ENCODE results near the gene TMEM178B.

Gene TMEM178B

DNA sequence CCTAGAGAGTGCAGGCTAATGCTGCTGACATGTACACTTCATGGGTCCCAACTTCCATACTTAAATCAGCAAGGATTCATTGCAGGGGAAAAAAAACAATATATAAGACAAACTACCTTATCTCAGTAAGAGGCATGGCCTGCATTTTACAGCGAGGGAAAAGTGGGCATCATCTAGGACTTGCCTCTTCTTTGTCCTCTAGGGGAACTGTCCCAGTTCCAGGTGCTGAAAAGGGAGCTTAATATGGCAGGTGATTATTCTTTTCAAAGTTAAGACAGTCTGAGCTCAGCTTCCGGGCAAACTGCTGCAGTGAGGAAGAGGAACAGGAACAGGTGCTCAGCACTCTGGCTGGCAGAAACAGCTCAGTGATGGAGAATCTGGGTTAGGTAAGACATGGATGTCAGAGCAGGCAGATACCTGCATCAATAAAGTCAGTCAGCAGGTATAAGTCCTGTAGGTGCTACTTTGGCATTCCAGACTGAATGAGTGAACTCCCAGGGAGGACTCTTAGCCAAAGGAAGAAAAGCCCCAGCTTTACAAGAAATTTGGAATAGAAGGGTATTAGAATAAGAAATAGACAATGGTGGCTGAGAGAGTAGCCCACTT, 147.2 kb downstream of the TMEM178B start:
- DNase-seq (ENCODE audit: low spot score), result no peak

DNA sequence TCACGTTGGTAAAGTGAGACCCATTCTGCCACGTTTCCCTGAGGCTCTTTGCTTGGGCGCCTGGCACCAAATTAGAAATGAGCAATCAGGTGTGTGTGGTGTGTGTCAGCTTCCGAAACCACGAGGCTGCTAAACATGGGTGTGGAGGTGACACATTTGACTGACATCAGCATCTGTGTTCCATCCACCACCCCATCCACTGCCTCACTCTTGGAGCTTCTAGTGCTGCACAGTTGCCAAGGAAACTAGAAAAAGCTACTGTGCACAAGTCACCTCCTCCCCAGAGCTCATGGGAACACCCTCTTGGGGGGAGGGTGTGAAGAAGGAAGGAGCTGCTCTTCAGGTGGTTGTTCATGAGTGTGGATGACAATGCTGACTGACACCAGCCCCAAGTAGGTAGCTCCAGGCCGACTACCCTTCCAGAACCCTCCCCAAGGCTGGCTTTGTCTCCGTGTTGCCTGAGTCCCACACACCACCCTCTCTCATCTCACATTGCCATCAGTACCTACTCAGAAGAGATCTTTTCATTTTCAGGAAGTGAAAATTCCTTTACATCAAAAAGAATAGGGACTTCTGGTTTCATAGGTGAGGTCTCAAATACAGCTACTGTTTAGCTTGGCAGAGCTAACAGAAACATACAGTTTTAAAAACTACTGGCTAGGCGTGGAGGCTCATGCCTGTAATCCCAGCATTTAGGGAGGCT, 152.2 kb downstream of the TMEM178B start:
- no peak for DNase-seq (ENCODE audit: low spot score)

DNA sequence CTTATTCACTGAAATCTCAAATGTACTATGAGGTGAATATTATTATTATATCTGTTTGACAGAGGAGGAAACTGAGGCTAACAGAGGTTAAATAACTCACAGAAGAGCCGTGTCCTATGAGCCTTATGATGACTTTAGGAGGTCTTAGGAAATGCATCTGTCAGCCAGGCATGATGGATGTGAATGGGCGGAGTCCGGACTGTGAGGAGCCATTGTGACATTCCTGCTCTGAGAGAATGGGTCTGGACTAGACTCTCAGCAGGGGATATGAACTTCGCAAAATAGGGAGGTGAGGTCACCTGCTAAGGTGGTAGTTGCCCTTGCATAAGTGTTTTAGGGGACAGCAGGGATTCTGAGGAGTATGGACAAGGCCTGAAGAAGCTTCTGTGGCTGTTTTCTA, 153.6 kb downstream of the TMEM178B start:
- no peak for DNase-seq (ENCODE audit: low spot score)

DNA sequence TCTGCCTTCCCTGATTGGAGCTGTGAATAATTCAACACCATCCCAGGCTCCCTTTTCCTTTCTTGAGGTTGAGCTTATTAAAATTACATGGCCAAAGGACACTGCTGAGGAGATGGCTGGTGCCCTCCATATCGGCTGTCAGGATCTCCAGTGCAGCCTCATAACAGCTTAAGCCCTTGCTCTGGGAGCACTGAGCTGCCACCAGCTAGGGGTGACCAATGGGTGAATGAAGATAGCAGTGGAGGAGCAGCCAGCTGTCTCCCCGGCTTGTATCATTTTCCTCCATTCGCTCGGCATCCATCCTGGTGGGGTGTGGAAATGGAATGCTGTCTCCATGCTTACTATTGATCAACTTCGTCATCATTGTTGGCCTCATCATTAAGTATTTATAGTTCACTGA, 154.6 kb downstream of the TMEM178B start:
- no peak for DNase-seq (ENCODE audit: low spot score)

DNA sequence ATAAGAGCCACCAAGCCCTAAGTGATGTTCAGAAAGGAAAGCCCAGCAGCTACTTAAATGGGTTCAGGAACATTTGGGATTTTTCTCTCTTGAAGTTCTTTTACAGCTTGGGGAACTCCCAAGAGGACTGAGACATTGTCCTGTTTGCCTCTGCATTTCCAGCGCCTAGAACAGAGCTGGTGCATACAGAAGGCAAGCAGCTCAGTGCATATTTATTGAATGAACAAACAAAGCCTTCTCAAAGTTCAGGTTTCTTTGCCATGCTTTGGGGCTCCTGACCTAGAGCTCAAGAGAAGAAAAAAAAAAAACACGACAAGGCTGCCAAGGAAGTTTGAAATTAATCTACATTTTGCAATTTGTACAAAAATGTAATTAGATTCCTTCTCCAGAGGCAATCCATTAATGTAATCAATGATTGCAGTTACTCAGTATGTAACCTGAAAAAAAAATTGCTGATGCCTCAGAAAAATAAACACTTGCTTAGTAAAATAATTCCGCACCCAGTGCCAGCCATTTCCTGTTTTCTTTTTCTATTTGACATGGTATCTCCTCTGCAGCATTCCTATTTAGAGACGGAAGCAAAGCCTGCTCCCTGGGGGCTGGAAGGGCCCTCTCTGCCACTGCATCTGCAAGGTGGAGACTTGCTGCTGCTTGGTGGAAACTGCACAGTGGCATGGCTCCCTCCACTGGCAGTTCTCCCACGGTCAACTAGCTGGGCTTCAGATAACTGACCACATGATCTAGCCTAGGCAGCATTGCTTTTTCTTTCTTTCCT, 157.3 kb downstream of the TMEM178B start:
- no peak for DNase-seq (ENCODE audit: low spot score)

DNA sequence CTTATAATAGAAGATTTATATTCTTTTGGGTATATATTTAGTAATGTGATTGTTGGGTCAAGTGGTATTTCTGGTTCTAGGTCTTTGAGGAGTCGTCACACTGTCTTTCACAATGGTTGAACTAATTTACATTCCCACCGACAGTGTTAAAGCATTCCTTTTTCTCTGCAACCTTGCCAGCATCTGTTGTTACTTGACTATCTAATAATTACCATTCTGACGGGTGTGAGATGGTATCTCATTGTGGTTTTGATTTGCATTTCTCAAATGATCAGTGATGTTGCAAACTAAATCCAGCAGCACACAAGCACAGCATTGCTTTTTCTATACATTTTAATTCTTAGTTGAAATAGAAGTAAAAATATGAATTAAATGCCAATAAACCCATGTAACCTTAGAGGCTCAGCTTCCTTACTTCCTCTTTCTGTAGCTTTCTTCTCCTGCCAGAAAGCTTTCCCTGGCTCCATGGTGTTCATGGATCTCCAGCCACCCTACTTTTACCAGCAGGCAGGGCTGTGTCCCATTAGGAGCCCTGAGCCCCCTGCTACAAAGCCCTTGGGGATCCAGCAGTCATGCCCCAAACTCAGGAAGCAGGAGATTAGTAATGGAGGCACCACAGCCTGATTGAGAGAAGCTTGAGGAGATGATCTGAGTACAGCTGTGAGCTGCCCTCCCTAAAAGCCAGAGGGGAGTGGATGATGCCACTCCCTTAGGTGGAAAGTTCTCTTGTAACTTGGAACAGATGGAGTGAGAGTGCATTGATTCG, 158.6 kb downstream of the TMEM178B start:
- no peak for DNase-seq (ENCODE audit: low spot score)

DNA sequence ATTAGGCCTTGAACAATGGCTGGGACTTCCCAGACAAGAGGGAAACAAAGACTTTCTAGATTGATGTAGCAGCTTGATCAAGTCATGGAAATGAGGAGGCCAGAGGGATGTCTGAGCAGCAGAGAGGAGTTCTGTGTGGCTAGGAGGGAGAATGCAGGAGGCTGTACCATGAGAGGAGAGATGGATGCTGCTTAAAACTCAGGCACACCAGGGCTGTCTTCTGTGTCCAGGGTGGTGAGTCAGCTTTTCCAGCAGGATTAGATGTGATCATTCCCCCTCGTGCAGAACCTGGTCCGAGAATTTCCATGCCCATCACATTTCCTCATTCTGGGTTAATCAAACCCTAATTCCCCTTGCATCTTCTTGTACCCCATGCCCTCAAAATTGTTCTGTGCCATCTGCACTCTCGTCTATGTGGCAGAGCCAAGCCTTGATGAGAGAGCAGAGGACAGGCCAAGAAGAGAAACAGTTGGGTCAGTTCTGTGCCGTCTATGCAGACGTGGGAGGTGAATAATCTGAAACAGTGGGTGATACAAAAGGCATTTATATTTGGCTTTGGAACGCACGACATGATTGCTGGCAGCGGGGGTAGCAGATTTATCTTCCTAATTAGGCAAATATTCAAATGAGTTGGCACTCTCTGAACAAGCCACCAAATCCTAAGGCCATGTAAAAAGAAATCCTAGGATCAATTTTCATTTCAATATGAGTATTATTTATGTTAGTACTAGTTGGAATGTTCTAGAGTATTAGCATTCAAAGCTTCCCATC, 160.7 kb downstream of the TMEM178B start:
- DNase-seq (ENCODE audit: low spot score), result no peak

DNA sequence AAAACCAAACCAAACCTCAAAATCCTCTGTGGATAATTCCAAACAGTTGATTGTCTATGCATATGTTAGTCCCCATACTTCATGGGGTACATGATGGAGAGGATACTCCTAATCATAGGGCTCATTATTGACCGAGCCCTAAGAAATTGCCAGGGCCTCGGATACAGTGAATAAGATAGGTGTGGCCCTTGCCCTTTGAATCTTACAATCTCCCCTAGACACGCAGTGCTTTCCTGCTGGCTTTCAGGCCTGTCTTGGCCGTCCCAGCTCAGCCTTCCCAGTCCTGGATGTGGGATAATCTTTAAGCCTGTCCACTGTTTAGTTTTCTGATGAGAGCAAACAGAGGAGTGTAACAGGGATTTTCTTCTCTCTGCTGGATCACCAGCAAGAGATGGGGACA, 161.8 kb downstream of the TMEM178B start:
- no peak for DNase-seq (ENCODE audit: low spot score)

DNA sequence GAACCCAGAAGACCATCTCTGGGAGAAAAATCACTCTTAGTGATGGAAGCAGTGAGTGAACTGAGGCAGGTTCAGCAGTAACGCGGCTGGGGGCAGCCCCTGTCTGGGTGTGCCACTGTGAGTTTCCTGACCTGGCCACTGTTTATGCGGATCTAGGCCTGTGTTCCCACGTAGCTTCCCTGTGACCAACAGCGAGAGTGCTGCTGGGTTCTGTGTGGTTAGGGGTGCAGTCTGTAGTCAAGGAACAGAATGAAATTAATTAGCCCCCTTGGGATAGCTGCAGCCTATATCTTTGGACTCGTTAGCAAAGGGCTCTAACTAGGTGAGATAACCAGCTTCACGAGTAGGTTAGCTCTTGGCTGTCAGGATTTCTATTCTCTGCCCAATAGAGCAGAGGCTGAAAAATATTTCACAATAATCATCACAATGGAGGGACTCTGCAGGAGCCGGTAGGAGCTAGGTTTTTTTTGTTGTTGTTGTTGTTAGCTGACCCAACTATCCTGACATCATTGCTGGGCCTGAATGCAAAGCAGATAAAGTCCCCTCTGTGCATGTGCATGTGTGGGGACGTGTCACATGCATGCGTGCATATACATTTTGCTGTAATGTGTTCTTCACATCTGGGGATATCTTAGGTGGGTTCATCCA, 164.9 kb downstream of the TMEM178B start:
- DNase-seq (ENCODE audit: low spot score), result no peak

DNA sequence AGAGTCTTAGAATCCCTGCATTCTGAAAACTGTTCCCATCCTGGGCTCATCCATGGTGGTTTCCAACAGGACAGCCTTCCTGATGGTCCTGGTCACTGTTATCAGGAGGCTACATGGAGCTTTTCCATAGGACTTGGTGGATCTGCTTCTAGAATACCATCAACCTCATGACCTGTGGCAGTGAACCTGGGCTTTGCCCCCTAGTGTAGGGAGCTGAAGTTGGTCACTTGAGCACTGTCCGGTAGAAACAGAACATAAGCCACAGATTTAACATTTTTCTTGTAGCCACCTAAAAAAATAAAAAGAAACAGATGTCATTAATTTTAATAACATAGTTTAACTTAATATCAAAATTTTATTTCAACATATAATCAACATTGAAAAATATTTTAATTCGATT, 165.8 kb downstream of the TMEM178B start:
- DNase-seq (ENCODE audit: low spot score), result no peak

DNA sequence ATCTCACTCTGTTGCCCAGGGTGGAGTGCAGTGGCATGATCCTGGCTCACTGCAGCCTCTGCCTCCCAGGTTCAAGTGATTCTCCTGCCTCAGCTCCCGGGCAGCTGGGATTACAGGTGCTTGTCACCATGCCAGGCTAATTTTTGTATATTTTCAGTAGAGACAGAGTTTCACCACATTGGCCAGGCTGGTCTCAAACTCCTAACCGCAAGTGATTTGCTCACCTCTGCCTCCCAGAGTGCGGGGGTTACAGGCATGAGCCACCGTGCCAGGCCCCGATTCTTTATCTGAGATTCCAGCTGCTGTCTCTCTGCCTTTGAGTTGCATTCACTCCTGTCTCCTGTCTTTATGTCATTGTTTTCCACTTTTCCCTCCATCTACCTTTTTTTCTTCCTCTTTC, 168.7 kb downstream of the TMEM178B start:
- DNase-seq (ENCODE audit: low spot score), result no peak

DNA sequence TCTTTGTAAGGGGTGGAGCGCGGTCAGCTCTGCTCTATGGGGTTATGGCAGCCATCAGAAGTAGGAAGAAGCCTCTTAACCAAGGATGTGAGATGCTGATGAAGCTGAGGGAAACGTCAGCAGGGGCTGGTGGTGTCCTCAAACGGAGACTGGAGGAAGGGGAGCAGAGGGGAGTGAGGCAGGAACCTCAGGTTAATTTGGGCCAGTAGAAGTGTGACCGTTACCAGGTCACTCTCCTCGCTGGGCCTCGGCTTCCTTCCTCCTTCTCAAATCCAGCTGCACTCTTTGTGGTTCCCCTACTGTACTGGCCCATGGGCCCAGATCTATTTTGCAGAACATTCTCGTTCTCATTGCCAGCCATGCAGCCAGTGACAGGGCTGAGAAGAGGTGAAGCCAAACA, 169.5 kb downstream of the TMEM178B start:
- DNase-seq (ENCODE audit: low spot score), result no peak

DNA sequence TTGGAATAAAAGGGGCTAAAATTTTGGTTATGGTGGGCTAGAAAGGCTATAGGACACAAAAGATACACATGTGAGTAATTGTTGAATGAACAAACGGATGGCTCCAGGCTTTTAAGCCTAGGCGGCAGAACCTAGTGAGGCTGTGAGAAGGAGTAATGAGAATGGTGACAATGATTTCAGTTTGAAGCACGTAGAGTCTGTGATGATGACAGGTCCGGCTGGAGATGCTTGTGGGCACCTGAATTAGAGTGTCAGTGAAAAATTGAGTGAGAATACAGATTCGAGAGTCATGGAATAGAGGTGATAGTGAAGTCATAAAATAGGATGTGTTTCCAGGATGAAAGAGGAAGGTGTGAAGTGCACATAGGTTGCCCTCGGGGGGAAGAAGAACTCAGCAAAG, 170.6 kb downstream of the TMEM178B start:
- no peak for DNase-seq (ENCODE audit: low spot score)

DNA sequence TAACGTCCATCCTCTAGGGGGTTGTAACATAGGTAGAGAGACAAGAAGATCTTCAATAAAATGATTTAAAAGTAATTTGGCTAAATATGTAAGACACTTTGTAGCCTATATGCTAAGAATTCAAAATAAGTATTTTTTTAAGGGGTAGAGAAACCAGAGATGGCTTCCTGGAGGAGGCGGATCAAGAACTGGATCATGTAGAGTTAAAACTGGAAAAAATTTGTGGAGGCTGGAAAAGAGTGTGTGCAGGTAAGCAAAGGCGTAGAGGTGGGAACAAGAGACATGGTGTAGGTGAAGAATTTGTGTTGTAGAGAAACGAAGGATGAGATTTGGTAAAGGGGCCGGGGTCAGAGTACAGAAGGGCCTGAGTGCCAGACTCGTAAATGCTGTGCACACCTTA, 172.6 kb downstream of the TMEM178B start:
- DNase-seq (ENCODE audit: low spot score), result no peak

DNA sequence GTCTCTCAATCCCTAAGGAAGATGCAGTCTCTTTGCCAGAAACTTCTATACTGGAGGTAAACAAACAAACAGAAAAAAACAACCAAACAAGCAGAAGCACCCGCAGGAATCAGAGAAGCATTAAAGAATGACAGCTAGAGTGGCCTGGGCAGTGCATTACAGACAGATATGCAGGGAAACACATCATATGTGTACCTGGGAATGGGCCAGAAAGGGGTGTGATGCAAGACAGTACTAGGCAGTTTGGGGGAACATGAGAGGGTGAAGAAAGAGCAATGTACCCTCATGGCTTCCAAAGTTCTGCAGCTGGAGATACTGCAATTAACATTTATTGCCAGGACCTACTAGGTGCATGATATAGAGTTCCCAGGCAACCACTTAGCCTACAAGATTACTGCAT, 177.3 kb downstream of the TMEM178B start:
- DNase-seq (ENCODE audit: low spot score), result no peak

DNA sequence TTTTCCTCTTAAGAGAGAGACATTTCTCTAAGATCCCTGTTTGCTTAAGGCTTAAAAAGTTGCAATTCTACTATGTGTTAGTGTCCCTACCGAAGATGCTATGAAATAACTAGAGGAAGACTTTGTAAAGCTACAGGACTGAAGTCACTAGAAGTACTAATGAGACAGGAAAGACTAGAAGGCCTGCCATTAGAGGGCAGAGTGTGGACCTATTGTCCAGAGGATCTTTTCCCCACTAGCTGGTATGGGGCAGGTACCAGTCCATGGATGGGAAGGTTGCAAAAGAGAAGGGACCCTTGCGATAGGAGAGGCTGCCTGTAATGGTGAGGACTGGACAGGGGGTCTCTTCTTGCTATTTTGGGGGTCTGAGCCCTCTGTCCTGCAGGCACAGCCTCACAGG, 178.1 kb downstream of the TMEM178B start:
- DNase-seq (ENCODE audit: low spot score), result no peak

DNA sequence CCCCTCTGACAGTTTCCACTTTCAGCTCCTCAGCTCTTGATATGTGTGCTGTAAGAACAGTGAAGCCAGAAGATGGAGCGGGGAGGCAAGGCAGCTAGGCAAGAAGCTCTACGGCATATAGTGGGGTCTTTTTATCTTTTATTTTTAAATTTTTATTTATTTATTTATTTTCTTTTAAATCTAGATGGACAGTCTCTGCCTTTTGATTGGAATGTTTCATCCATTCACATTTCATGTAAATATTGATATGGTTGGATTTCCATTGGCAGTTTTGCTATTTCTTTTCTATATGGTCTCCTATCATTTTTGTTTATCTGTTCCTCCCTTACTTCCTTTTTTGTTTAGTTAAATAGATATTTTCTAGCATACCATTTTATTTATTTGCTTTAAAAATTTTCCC, 183.7 kb downstream of the TMEM178B start:
- DNase-seq (ENCODE audit: low spot score), result no peak

DNA sequence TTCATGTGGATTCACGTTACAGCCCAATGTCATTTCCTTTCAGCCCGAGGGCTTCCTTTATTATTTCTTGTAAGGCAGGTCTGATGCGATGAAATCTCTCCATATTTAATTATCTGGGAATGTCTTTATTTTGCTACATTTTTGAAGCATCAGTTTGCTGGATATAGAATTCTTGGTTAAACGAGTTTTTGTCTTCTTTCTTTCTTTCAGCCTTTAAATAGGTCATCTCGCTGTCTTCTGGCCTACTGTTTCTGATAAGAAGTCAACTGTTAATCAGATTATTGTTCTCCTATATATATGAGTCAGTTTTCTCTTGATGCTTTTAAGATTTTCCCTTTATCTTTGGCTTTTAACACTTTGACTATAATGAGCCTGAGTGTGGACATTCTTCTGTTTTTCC, 184.7 kb downstream of the TMEM178B start:
- no peak for DNase-seq (ENCODE audit: low spot score)

DNA sequence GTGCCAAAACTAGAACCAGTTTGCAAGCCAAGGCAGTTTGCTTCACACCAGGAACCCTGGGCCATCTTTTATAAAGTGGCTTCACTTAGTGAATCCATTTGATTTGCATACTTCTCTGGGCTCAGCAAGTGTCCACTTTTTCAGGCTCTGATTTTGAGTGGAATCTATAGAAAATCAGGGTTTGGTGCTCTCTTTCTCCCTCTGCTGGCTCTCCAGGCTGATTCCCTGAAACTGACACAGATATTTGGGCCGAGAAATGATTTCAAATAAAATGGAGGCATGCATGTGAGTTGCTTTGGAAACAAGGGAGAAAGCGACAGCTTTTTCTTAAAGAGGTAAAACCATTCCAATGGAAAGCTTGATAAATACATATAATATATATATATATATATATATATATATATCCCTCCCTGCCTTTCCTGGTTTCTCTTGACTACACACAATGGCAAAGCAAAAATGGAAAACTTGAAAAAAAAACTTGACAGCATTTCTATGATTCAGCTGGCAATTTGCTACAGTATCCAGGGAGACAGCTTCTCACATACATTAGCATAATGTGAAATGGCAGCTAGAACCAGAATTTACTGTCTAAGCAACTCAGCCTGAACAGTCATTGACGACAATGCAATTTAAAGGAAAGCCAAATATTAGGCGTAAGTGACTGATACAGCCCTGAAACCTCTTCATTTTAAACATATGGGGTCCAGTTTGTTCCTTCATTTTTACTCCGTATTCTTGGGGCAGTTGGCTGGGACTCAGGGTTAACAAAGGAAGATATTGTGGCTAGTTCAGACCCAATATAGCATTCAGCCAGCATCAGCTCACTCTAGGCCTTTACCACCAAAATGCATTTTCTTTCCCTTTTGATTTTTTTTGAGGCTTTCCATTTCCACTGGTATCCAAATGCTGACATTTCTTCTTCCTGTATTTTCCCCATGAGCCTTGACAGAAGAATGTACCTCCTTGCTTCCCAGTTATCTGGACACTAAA, 188.5 kb downstream of the TMEM178B start:
- DNase-seq (ENCODE audit: low spot score), result no peak

DNA sequence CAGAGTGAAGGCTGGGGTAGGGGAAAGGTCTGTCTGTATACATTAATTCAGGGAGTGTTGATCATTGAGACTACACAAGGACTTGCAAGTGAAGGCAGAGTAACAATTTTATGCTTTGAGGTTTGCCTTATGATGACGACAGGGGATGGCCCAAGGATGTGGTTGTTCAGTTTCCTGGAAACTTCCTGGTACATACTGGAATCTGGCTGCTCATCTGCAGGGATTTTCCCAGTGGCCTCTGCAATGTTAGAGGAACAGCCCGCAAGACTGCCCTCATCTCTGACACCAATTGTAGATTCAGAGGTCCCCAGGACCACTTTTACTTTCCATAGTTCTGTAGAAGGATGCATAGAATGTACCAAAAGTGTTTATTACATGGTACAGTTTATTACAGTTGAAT, 189.6 kb downstream of the TMEM178B start:
- DNase-seq (ENCODE audit: low spot score), result no peak

All from left forelimb (tissue), 1 donor.